Activated CD8-positive, alpha-beta memory T cell treated with anti-CD3 and anti-CD28 coated beads, Interleukin-2, amount 10 ng/mL, durations not matched to agents 7 days and 5 days (primary cell): ENCODE measurements around the gene MYO3A. TPM values are rescaled to one million over a fixed set of nuclear protein-coding genes. Genes with fewer than 3 reads are reported as not detected.

ENCODE experiments used
- ATAC-seq: fragments of 150-1000 bp; cut with Tn5 transposase; one replicate; pipeline ENCODE4 v1.10.0; 2021; ENCODE audit warnings: moderate library complexity
- CTCF ChIA-PET: fragments of 350-600 bp; sonication (Branson Sonifier 250); formaldehyde crosslinking; loops from one replicate; lab custom pipeline; 2021; ENCODE audit warnings: antibody characterized with exemption; lab: Charles Lee
- DNase-seq: peaks from one replicate; pipeline ENCODE4 v3.0.0-alpha.2; 2020
- H3K27ac Mint-ChIP-seq: one replicate; pipeline ENCODE4 v1.8.0; 2021; ENCODE audit warnings: mild to moderate bottlenecking, mixed read lengths
- H3K27me3 Mint-ChIP-seq: one replicate; pipeline ENCODE4 v1.8.0; 2021; ENCODE audit warnings: mixed read lengths
- H3K36me3 Mint-ChIP-seq: one replicate; pipeline ENCODE4 v1.8.0; 2021; ENCODE audit warnings: mild to moderate bottlenecking, mixed read lengths
- H3K4me1 Mint-ChIP-seq: one replicate; pipeline ENCODE4 v1.8.0; 2021; ENCODE audit warnings: mixed read lengths
- H3K4me3 Mint-ChIP-seq: one replicate; pipeline ENCODE4 v1.8.0; 2021; ENCODE audit warnings: mild to moderate bottlenecking, moderate library complexity, mixed read lengths
- H3K9me3 Mint-ChIP-seq: one replicate; pipeline ENCODE4 v1.8.0; 2022; ENCODE audit warnings: low read depth, mixed read lengths
- total RNA-seq, 2 experiments: library from RNA; stranded (reverse); gene quantifications; one replicate each; pipeline ENCODE4 v1.2.3, GENCODE V29; 2021

Gene MYO3A
- total RNA-seq, 2 experiments from 2014 or later: 0.73 TPM; not detected in 1

DNA sequence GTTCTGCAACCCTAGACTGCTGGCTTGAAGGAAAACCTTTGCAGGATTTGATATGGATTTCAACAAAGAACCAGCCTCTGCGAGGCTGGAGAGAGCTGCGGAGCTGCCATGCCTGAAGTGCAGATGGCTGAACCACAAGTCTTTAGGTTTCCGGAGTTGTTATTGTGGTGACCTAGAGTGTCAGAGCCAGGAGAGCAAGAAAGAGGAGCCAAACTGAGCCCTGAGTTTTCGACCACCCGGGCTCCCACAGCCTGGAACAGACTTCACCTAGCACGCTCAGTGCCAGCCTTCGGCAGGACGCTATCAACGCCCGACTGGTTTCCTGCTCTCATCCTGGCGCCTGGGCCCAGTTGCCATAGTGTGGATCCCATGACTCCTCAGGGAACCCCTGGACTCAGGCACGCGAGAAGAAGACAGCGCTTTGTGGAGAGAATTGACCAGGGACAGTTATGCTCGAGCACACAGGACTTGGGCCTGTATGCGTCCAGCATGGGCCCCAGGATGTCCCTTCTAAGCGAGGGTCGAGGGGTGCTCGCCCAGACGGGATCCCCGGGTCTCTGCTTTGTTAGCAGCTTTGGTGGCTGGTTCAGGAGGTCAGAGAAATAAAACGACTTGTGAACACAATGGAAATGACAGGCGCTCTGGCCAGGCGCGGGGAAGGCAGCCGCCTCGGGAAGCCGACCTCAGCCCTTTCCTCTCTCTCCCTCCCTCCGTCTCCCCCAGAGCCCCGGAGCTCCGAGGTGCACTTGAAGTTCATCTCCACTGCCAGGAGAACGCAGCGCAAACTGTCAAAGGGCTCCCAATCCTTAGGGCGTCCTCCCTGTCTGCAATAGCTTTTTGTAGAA, 280.7 kb downstream of the MYO3A start:
- peaks cover 4% of the 10 kb centered on the region for H3K36me3 Mint-ChIP-seq

GRCh38 chr10:26215396-26215934, 281.4 kb downstream of the MYO3A start:
- CTCF ChIA-PET: no interaction called here
- no peak for DNase-seq
- Mint-ChIP-seq H3K4me1 (peaks cover 28% of the 10 kb centered on the region), H3K36me3 (peaks cover 4% of the 10 kb centered on the region), H3K9me3 (no peaks in the 10 kb centered on the region), H3K4me3 (no peak overlapping the region), H3K27ac (peak overlapping the region; percentile 5), H3K27me3 (peaks cover 86% of the 10 kb centered on the region)
- no peak for ATAC-seq

More for the DNA sequence above, 280.7 kb downstream of the MYO3A start:
- H3K4me1 Mint-ChIP-seq: peaks cover 28% of the 10 kb centered on the region
- H3K27me3 Mint-ChIP-seq: peaks cover 79% of the 10 kb centered on the region
- H3K9me3 Mint-ChIP-seq: no peaks in the 10 kb centered on the region
- no peak overlapping the region for H3K27ac Mint-ChIP-seq
- no peak overlapping the region for H3K4me3 Mint-ChIP-seq
- ATAC-seq (no peak), DNase-seq (no peak)
- CTCF ChIA-PET: no interaction called here

DNA sequence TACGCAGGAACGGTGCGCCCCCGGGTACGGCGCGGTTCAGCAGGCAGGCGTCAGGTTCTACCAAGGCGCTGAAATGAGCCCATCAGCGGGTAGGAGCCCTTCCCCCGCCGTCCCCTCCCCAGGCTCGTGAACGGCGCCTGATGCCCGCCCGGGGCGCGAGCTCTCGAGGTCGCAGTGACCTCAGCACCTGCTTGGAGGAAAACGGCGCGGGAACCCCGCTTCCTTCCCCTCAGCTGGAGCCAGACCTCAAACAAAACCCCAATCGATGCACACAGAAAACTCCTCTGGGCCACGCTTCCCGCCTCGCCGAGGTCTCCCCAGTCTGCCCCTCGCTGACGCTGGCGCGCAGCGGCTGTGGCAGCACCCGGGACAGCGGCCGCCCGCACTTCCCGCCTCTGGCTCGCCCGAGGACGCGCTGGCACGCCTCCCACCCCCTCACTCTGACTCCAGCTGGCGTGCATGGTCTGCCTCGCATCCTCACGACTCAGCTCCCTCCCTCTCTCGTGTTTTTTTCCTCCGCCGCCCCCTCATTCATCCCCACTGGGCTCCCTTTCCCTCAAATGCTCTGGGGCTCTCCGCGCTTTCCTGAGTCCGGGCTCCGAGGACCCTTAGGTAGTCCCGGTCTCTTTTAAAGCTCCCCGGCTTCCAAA, 282.0 kb downstream of the MYO3A start:
- Mint-ChIP-seq H3K4me1 (peaks cover 28% of the 10 kb centered on the region), H3K27ac (peak overlapping the region; percentile 15), H3K36me3 (peaks cover 4% of the 10 kb centered on the region), H3K9me3 (no peaks in the 10 kb centered on the region), H3K27me3 (peaks cover 92% of the 10 kb centered on the region), H3K4me3 (no peak overlapping the region)
- CTCF ChIA-PET: no interaction called here
- no peak for DNase-seq
- peak; percentile 33 for ATAC-seq

- Mint-ChIP-seq H3K27ac (peak within 1 kb of the TSS; percentile 19), H3K27me3 (peaks cover 95% of the 10 kb centered on the region), H3K4me3 (peak within 1 kb of the TSS; percentile 11), H3K9me3 (no peaks in the 10 kb centered on the region), H3K4me1 (peaks cover 28% of the 10 kb centered on the region), H3K36me3 (peaks cover 4% of the 10 kb centered on the region)
- CTCF ChIA-PET: no interaction called here
- ATAC-seq (no peak), DNase-seq (no peak)
Measured at GRCh38 chr10:26216585-26217395, 282.8 kb downstream of the MYO3A start, which contains the start of gene GAD2. Gene GAD2 (plus strand): TSS chr10:26216774. CDS start chr10:26216810, 36 bp downstream.

DNA sequence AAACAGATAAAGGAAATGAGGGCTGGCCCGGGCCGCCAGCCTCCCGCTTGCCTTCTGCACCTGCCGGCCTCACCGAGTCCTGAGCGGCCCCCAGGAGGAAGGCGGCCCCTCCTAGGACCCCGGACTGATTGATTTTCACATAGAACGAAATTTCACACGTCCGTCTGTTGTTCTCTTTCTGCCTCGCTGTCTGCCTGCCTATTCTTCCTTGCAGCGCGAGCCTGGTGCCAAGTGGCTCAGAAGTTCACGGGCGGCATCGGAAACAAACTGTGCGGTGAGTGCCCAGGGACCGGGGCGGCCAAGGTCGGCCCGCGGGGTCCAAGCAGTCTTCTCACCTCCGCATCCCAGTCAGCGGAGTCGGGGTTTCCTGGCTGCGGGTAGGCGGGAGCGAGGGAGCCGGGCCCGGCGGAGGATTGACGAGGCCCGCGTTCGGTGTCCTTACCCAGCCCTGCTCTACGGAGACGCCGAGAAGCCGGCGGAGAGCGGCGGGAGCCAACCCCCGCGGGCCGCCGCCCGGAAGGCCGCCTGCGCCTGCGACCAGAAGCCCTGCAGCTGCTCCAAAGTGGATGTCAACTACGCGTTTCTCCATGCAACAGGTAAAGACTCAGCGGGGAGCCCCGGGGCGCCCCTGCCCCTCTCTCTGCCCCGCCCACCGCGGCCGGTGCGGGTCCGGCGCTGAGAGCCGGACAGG, 283.5 kb downstream of the MYO3A start:
- DNase-seq (no peak), ATAC-seq (no peak)
- CTCF ChIA-PET: no interaction called here
- Mint-ChIP-seq H3K9me3 (no peaks in the 10 kb centered on the region), H3K27me3 (peaks cover 96% of the 10 kb centered on the region), H3K27ac (peak overlapping the region; percentile 19), H3K4me3 (no peak overlapping the region), H3K4me1 (peaks cover 28% of the 10 kb centered on the region), H3K36me3 (peaks cover 4% of the 10 kb centered on the region)

- no peak overlapping the region for H3K27ac Mint-ChIP-seq
- DNase-seq (no peak), ATAC-seq (no peak)
- peaks cover 93% of the 10 kb centered on the region for H3K27me3 Mint-ChIP-seq
- CTCF ChIA-PET: interaction anchor here (1.2 kb wide), 1 partner anchor 69 kb away, joined by 4 read pairs; no protein-coding TSS in a partner anchor
- no peaks in the 10 kb centered on the region for H3K9me3 Mint-ChIP-seq
- H3K4me3 Mint-ChIP-seq: no peak overlapping the region
- H3K4me1 Mint-ChIP-seq: peaks cover 25% of the 10 kb centered on the region
- H3K36me3 Mint-ChIP-seq: peaks cover 4% of the 10 kb centered on the region
Measured at GRCh38 chr10:26219676-26220075, 285.6 kb downstream of the MYO3A start.

- ATAC-seq: no peak
- no peak for DNase-seq
- H3K27me3 Mint-ChIP-seq: peaks cover 90% of the 10 kb centered on the region
- CTCF ChIA-PET: no interaction called here
- H3K9me3 Mint-ChIP-seq: no peaks in the 10 kb centered on the region
- H3K4me1 Mint-ChIP-seq: peaks cover 20% of the 10 kb centered on the region
- H3K4me3 Mint-ChIP-seq: no peak overlapping the region
- H3K27ac Mint-ChIP-seq: no peak overlapping the region
- peaks cover 4% of the 10 kb centered on the region for H3K36me3 Mint-ChIP-seq
Measured at GRCh38 chr10:26220901-26221300, 286.9 kb downstream of the MYO3A start.

DNA sequence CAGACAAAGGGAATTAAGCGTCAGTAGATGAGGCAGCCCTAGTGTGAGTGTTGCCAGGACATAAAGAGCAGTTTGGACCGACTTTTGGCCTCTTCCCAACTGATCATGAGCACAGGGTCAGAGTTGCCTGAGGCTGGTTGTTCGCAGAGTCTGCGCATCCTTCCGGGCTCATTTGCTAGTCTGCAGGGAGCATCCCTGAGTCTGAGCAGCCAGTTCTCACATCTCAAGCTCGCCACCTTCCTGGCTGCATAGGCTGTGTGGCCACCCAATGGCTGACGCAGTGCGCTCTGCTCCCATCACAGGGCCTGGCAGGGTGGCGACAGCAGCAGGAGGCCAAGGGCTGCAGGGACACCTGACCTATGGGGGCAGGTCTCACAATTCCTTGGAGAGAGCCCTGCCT, 287.5 kb downstream of the MYO3A start:
- peaks cover 85% of the 10 kb centered on the region for H3K27me3 Mint-ChIP-seq
- peaks cover 4% of the 10 kb centered on the region for H3K36me3 Mint-ChIP-seq
- H3K27ac Mint-ChIP-seq: no peak overlapping the region
- DNase-seq (no peak), ATAC-seq (no peak)
- CTCF ChIA-PET: no interaction called here
- no peak overlapping the region for H3K4me3 Mint-ChIP-seq
- peaks cover 16% of the 10 kb centered on the region for H3K4me1 Mint-ChIP-seq
- no peaks in the 10 kb centered on the region for H3K9me3 Mint-ChIP-seq

DNA sequence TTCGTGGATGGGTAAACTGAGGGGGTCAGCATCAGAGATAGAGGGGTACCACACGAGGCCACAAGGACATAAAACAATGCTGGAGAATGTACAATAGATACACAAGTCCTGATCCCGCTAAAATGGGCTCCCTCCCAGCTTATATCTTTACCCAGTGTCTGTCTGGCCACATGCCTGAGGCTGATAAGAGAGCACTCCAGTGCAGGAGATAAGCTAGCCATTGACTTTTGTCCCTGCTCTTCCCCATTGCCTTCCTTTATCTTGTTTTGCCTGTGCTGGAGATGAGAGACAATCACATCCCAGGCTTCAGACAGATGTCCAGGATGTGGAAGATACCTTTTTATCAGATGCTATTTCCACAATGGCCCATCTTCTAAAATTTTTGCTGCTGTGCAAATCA, 288.5 kb downstream of the MYO3A start:
- no peak overlapping the region for H3K4me3 Mint-ChIP-seq
- H3K9me3 Mint-ChIP-seq: no peaks in the 10 kb centered on the region
- ATAC-seq: no peak
- no peak overlapping the region for H3K27ac Mint-ChIP-seq
- H3K27me3 Mint-ChIP-seq: peaks cover 77% of the 10 kb centered on the region
- H3K36me3 Mint-ChIP-seq: peaks cover 2% of the 10 kb centered on the region
- H3K4me1 Mint-ChIP-seq: peaks cover 6% of the 10 kb centered on the region
- CTCF ChIA-PET: interaction anchor here (0.5 kb wide), 1 partner anchor 277 kb away, joined by 3 read pairs; no protein-coding TSS in a partner anchor
- no peak for DNase-seq

GRCh38 chr10:26225322-26225721, 291.3 kb downstream of the MYO3A start:
- DNase-seq (no peak), ATAC-seq (no peak)
- Mint-ChIP-seq H3K4me1 (no peaks in the 10 kb centered on the region), H3K36me3 (no peaks in the 10 kb centered on the region), H3K4me3 (no peak overlapping the region), H3K27ac (no peak overlapping the region), H3K9me3 (no peaks in the 10 kb centered on the region), H3K27me3 (peaks cover 62% of the 10 kb centered on the region)
- CTCF ChIA-PET: no interaction called here

DNA sequence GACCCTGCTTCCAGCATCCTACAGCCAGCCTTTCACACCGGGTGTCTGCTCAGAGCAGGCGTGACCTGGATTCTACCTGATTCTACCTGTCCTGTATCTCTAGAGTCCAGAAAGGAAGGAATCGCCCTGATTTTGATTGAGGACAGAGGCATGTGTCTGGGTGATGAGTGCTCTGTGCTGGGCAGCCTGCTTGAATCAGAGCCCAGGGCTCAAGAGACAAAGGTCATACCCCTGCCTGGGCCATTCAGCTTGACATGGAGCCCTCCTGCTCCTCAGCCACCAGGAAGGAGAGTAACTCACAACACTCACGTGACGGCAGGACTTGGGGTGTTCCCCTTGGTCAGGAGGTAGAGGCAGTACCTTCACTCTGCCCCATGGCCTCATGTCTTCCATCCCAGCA, 293.8 kb downstream of the MYO3A start:
- no peak for ATAC-seq
- DNase-seq: no peak
- CTCF ChIA-PET: no interaction called here
- H3K9me3 Mint-ChIP-seq: no peaks in the 10 kb centered on the region
- H3K4me1 Mint-ChIP-seq: no peaks in the 10 kb centered on the region
- peaks cover 48% of the 10 kb centered on the region for H3K27me3 Mint-ChIP-seq
- H3K36me3 Mint-ChIP-seq: no peaks in the 10 kb centered on the region
- no peak overlapping the region for H3K4me3 Mint-ChIP-seq
- H3K27ac Mint-ChIP-seq: no peak overlapping the region

- Mint-ChIP-seq H3K9me3 (no peaks in the 10 kb centered on the region), H3K36me3 (no peaks in the 10 kb centered on the region), H3K4me1 (no peaks in the 10 kb centered on the region), H3K27me3 (peaks cover 27% of the 10 kb centered on the region), H3K4me3 (no peak overlapping the region), H3K27ac (no peak overlapping the region)
- ATAC-seq (no peak), DNase-seq (no peak)
- CTCF ChIA-PET: no interaction called here
Measured at GRCh38 chr10:26232174-26232573, 298.1 kb downstream of the MYO3A start.
